ENCODE measurements around the gene NCOR2.

Gene NCOR2

DNA sequence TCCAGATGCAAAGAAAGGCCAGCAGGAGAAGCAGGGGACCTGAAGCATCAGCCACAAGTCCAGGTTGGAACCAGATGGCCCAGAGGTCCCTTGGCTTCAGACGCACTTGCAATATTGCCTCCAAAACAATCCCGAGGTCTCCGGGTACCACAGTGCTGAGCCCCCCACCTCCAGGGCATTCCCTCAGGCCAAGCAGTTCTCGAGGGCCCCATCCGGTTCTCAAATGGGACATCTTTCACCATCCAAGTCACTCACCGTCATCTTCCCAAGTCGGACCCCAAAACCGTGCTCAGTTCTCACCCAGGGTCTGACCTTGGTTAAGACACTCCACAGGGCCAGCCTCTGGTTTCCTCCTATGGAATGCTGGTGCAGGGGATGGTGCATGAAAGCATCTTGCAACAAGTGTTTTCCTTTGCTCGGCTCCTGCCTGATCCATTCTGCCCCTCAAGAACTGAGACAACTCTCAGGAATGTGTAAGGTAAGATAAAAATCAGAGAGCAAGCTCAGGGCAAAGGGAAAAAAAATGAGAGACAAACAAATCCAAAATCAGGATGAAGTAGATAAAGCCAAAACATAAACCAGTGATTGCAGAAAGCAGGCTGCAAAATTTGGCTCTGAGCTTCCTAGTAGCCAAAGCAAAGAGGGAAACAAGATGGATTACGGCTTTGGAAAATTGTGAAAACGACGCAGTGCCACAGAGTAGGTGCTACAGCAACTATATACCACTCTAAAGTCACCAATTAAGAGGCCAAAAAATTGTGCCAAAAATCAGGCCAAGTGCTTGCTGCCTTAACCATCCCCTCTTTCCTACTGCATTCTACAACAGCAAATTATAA lies 8.0 kb downstream of the NCOR2 start:
- no peak for DNase-seq (ENCODE audit: low spot score)

DNA sequence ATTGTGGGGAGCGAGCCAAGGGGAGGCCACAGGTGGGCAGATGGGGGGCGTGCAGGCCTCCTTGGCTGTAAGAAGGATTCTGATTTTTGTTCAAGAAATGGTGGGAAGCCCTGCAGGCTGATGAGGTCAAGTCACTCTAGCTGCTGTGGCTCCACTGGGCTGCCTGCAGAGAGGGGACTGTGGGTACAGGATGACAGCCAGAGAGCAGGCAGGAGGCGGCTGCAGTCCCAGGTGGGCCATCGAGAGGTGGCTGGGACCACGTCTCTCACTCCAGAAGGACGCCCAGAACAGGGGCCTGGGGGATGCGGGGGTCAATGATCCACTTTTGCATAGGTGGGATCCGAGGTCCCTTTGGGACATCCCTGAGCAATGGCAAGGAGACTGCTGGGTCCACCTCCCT lies 9.1 kb downstream of the NCOR2 start:
- DNase-seq (ENCODE audit: low spot score), result no peak

DNA sequence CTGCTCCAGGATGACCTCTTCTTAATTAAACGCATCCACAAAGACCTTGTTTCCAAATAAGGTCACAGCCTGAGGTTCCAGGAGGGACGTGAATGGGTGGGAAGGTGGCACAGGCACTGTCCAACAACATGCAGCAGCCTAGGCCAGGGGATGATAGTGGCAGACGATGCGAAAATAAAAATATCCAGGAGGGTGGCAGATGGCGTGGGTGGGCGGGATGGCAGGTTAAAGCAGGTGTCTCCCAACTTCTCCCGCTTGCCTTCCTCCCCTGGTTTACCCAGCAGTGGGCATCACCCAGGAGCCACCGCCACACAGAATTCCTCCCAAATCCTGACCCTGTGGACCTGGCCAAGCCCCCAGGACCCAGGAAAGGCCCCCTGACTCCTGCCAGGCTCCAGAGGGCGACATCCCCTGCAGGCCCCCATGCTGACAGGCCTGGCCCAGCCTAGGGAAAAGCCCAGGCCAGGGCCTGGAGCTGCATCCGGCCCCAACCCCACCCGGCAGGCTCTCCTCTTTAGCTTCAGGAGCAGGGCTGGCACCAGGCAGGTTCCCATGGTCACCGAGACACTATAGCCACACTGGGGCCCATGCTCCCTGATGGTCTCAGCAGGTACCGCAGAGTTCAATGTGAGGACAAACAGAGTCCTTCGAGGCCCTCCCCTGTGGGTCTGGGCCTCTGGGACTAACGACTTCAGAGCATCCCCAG lies 9.7 kb downstream of the NCOR2 start:
- DNase-seq (ENCODE audit: low spot score), result no peak

DNA sequence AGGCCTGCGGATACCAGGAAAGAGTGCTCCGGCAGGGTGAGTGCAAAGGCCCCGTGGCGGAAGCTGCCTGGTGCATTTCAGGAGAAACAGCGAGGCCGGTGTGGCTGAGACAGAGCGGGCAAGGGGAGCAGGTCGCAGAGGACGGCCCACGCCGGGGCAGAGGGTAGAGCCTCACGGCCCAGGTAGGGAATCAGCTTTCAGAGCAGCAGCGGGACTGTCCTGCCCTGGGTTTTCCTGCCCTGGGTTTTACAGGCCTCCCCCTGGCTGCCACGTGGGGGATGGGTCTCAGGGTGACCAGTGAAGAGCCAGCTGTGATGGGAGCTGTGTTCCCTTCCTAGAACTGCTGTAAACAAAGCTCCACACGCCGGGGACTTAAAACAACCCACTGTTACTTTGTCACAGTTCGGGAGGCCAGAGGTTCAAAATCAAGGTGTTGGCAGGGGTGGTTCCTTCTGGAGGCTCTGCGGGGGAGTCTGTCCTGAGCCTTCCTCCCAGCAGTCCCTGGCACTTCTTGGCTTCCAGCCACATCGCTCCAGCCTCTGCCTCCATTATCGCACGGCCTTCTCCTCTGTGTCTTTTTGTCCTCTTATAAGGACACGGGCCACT lies 10.4 kb downstream of the NCOR2 start:
- no peak for DNase-seq (ENCODE audit: low spot score)

DNA sequence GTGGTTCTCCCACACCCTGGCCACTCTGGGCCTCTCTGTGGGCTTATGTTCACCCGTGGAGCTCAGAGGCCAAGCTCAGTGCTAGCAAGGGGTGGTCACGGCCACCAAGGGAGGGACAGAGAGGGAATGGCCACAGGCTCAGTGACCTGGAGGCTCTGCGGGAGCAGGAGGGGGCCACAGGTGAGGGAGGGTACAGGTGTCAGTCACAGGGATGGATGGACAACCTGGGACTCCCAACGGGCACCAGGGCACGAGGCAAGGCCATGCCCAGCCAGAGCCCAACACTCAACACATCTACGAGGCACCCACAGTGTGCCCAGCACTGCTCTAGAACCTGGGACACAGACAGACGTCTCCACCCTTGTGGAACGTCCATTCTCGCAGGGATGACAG lies 11.3 kb downstream of the NCOR2 start:
- no peak for DNase-seq (ENCODE audit: low spot score)

DNA sequence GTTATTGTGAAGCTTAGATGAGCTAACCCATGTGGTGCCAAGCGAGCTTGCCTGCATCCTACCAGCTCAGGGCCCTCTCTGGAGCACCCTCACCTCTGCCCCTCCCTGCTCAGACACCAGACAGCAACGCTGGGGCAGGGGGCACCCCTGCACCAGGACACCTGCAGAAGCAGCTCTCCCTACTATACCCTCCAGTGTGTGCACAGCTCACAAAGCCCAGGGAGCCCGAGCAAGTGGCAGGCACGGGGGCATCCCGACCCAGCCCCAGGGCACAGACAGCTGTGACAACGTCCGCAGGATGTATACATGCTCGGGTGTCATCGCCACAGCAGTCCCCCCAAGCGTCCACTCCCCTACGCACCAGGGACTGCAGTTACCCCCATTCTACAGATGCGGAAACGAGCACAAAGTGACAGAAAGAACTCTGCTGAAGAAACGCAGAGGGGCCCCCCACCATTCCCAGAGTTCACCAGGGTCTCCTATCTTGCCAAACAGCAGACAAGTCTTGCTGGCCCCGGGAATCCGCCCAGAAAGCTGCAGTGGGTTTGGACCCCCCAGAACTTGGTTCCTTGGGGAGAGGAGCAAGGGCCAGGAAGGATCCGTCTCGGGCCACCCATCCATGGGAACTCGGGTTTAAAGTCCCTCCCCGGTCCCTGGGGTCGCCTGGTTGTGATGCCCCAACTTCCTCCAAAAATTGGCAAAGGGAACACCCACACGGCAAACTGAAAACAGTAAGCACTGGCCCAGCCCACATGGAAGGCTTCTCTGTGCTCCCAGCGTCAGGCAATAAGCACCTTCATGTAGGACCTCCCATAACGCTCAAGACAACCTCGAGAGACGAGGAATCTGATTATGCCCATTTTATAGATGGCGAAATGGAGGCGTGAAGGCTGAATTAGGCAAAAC lies 12.0 kb downstream of the NCOR2 start:
- DNase-seq (ENCODE audit: low spot score), result no peak

DNA sequence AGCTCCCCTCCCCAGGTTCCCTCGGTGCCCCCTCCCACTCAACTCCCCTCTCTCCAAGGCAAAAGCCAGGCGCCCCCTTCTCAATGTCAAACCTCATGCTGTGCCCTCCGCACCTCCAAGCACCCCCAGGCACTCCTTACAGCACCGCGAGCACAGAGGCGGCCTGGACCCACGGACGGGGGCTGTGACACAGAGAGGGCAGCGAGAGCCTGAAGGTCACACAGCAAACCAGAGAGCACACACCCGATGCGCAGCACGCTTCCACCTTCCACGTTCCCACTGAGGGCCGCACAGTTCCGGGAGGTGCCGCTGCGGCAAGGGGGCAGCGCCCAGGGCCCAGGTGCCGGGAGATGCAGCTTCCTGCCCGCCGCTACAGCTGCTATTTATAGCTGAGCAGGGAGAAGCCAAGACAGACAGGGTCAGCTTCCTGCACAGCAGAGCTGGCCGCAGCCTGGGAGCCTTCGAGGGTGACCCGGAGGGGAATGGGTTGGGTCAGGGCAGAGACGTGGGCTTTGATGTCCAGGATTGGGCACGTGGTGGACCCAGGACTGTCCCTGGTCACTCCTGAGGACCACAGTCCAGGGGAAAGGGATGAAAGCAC lies 12.9 kb downstream of the NCOR2 start:
- no peak for DNase-seq (ENCODE audit: low spot score)

DNA sequence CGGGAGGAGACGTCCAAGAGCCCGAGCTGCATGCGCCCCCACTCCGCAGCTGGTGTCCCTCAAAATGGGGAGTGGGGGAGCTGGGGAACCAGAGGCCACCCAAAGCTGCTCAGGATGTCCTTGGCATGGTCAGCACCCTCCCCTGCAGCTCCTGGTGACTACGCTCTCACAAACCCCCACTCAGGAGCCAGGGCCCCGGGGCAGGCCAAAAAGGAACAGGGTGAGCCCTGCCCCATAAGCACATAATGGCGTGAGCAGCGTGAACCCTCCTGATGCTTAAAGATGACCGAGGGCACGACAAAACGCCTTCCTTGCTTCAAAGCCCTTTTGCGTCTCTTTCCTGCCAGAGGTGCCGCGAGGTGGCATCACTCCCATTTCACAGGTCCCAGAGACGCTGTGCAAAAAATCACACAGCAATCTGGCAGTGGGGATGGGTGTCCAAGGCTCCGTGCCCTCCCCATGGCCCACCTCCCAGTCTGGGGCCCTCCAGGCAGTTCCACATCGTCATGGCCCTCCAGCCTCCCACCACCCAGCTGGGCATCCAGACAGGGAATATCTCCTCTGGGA lies 13.5 kb downstream of the NCOR2 start:
- no peak for DNase-seq (ENCODE audit: low spot score)

DNA sequence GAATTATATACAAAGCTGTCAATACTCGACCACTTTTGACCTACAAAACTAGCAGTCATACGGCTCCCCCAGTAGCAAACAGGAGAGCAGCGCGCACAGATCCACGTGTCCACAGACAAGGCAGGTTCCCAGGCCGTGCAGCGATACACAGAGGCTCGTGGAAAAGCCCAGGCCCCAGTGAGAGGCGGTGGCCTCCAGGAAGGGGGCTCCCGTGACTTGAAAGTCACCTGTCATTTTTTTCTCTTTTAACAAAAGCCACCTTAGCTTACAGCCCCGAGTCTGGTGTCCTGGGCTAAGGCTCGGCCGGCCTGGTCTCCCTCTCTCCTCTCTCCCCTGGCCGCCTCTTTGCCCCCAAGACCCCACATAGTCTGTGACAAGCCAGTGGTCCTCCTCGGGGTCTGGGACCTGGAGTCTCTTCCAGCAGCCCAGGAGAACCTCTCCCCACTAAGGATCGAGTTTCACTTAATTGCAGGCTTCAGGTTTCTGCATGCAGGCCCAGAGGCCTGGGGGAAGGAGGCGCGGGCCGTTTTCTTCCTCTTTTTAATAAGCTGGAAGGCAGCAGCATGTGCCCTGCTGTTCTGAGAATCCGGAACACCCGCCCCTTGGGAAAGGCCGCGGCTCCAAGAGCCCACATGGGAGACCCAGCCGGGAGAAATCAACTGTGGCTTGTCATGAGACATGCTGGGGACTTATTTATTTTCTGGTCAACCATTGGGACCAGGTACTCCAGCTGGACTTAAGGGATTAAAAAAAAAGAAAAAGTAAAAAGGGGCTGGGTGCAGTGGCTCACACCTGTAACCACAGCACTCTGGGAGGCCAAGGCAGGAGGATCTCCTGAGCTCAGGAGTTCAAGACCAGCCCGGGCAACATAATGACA lies 15.9 kb downstream of the NCOR2 start:
- DNase-seq (ENCODE audit: low spot score), result no peak

DNA sequence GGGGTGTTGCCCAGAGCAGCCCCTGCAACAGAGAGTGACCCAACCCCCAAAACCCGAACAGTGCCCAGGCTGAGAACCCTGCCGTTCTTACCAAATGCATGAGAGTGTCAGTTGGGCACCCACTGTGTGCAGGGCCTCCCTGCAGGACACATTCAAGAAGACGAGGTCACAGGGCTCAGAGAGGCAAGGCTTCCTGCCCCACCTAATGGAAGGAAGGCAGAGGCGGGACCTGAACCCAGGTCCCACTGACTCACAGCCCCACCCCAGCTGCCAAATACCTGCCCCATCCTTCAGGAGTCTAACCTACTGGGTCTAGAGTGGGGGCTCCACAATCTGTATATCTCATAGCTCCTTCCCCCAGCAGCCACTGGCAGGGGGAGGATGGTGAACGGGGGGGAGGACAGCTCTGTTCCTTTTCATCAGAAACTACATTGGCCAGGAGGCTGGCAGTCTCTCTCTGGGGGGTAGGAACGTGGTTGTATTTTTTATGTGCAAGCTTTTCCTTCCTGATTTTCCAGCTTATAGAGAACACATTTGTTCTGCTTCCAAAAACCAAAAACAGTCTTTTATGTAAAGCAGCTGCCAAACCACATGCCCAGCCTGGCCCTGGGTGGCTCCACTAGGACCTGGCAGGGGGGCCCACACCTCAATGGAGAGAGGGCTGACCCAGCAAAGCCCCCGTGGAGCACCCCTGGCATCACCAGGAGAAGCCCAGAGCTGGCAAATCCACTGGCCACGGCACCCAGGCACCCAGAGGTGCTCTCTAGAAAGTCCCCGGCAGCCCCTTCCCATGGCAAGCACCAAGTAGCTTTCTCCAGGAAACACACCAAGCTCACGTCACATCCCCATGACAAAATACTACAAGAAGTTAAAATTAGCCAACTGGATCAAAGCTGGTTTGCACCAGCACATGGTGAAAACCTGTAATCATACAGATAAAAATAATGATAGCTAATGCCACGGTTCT lies 17.0 kb downstream of the NCOR2 start:
- DNase-seq (ENCODE audit: low spot score), result no peak

DNA sequence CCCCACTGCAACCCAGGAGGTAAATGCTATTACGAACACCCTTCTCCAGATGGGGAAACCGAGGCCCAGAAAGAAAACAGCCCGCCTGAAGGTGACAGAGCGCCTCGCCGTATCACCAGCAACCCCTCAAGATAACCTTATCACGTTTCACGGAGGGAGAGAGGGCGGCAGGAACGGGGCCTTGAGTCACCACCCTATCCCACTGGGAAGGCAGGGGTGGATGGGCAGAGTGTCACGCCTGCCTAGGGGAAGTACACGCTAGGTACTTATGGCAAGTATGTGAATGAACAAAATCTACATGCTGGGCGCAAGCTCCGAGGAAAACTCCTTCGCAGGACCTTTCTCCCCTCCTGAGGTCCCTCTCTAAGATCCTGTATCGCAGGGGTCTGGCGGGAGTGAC lies 17.8 kb downstream of the NCOR2 start:
- DNase-seq (ENCODE audit: low spot score), result no peak

DNA sequence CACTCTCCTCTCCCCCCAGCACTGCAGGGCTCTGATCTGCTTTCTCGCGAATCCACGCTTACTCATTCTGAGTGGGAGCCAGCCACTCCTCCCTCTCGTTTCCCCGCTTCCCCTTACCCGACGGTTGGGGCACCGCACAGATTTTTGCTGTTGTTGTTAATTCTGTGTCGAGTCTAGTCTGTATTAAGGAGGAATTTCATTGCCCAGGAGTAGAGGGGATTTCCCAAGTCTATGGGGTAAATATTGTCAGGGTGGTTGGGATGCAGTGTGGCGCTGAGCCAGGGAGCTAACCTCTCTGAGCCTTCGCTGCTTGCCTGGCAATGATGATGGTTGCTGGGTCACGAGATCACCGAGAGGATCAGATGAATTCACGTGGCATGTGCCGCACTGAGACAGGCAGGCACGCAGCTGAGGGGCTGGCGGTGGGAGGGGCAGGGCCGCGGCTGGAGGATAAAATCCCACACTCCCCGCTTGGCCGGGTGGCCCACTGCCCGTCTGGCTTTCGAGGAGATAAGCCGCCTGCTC lies 18.5 kb downstream of the NCOR2 start:
- peak; percentile 29 for DNase-seq (ENCODE audit: low spot score)

DNA sequence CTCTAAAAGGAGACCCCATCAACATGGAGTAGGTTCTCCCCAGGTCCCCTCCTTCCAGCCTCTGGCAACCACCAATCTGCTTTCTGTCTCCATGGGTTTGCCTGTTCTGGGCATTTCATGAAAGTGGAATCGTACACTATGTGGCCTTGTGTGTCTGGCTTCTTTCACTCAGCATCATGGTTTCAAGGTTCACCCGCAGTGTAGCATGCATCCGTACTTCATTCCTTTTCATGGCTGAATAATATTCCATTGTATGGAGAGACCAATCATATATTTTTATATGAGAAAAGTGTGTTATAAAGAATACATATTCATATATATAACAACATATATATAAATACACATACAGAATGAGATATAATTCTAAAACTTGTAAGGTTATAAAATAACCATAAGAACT lies 19.8 kb downstream of the NCOR2 start:
- DNase-seq (ENCODE audit: low spot score), result no peak

DNA sequence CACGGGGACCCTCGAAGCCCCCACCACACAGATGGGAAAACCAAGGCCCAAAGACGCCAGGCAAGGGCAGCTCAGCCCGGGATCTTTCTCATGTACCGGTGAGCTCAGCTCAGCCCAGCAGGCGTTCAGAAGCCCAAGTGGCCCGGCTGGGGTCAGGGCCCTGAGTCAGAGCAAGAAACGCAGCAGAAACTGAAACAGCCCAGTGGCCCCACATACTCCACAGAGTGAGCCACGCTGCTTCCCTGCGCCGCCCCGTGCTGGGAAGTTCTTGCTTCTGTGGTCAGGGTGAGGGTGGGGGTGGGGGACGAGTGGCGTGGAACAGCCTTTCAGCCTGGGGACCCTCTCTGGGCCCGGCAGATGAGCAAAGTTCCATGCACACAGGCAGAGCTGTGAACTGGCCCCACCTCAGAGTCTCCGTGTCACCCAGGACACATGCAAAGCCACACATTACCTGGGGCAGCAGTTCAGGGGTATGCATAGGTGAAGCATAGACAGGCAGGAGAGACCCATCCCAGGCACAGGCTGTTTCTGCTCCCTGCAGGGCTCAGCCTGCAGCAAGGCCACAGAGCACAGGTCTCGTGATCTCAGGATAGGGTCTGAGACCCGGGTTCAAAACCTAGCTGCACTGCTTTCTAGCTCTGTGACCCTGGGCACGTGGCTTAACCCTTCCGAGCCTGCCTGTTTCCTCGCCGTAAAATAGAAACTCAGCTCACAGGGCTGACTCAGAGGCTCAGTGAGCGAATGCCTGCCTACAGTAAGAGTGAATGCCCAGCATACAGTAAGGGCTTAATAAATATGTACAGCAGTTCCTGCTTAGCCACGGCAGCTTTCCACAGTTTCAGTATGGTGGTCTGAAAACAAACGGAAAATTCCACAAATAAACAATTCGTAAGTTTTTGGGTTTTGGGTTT lies 21.6 kb downstream of the NCOR2 start:
- DNase-seq (ENCODE audit: low spot score), result no peak

DNA sequence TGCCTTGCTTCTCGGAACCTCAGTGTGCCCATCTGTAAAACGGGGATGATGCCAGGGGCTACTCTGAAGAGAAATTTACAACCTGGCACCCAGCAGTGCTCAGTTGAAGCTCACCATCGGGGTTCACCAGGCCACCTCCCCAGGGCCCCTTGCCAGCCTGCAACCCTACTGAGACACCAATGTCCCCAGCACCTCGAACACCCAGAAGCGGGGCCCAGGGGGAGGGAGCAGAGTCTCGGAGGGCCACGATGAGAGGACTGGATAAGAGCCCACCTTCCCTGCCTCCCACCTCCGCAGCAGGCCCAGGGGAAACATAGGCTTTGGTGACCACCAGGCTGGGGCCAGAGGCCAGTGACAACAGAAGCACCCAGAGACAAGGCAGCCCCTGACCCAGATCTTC lies 22.4 kb downstream of the NCOR2 start:
- no peak for DNase-seq (ENCODE audit: low spot score)

DNA sequence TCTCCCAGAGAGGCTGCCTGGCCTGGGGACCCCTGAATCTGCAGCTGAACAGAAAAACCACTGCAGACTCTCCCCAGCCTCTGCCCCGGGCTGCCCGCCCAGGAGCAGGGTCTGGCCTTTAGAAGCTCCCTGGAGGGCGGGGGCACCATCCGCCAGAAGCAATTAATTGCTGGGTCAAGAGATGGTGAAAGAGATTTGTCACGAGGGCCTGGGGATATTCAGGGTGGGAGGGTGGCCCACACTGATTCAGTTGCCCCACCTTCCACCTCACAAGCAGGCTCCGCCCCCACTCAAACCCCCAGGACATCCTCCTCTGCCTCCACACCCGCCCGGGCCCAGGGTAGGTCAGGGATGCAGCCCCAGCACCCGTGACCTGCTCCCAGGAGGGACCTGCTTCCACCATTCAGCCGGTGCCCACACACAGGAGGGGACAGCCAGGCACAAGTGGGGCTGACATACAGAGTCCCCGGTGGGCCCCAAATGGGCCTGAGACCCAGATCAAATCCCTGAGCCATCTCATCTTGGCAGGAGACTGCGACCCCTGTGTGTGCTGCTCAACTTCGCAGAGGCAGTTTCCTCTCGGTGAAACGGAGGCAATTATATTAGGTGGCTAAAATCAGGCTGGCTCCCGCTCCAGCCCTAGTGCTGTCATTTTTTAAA lies 23.0 kb downstream of the NCOR2 start:
- DNase-seq (ENCODE audit: low spot score), result no peak

DNA sequence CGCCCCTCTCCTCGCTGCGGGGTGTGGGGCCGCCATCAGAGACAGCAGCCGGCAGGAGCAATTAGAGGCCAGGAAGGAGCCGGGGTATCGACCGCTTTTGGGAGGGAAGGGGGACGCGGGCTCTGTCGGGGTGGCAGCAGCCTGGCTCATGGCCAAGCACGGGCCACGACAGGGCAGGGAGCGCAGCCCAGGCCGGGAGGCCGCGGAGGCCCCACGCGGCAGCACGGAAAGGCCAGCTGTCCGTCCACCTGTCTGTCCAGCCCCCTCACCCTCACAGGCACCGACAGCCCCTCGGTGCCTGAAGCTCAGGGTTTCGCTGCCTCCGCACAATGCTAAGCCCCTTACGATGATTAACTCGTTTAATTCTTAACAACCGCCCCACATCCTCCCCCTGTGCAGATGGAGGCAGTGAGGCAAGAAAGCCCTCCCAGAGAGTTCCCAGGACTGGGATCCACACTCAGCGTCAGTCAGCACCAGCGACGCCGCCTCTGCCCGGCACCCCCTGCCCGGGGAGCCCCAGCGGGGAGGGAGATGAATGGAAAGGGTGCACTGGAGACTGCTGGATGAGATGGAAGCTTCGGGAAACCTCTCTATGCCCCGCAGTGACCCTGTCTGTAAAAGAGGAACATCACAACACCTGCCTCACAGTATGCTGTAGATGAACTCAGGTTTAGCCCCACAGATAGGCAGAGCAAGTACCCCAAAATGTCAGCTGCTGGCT lies 23.7 kb downstream of the NCOR2 start:
- no peak for DNase-seq (ENCODE audit: low spot score)
